ENCODE data around the gene FAM3B. TPM values are rescaled to one million over a fixed set of nuclear protein-coding genes. Genes with fewer than 3 reads are reported as not detected.

Gene FAM3B
- total and polyA plus RNA-seq, 2 experiments from 2014 or later: 2.5 to 3.6 TPM

DNA sequence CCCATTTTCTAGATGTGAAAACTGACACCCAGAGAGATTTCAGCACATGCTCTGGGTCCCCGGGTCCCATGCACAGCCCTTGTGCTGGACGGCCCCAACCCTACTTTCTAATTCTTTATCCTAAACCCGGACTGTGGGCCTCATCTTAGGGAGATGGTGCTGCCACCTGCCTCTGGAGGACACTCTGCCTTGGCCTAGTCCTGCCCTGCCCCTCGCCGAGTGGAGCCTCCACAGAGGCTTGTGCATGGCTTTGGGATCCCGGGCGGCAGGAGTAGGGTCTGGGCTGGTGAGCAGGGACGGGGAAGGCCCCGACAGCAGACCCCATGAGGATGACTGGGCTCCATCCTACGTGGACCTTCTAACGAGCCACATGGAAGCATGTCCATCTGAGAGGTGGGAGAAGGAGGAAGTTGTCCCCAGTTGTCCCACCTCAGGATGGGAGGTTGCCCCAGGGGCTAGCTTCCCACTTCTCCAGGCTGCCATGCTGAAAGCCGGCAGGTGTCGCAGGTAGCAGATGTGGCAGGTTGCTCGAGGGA is 57.6 kb downstream of the FAM3B start (continued):
- TF ChIP-seq, protein P1, sequence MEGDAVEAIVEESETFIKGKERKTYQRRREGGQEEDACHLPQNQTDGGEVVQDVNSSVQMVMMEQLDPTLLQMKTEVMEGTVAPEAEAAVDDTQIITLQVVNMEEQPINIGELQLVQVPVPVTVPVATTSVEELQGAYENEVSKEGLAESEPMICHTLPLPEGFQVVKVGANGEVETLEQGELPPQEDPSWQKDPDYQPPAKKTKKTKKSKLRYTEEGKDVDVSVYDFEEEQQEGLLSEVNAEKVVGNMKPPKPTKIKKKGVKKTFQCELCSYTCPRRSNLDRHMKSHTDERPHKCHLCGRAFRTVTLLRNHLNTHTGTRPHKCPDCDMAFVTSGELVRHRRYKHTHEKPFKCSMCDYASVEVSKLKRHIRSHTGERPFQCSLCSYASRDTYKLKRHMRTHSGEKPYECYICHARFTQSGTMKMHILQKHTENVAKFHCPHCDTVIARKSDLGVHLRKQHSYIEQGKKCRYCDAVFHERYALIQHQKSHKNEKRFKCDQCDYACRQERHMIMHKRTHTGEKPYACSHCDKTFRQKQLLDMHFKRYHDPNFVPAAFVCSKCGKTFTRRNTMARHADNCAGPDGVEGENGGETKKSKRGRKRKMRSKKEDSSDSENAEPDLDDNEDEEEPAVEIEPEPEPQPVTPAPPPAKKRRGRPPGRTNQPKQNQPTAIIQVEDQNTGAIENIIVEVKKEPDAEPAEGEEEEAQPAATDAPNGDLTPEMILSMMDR (conservative IDR thresholded peaks at IDR 0.05; ENCODE audit: low read depth in 2 of 2): no peak
- TF ChIP-seq CREB1 (CRISPR knock-in tag; IDR thresholded peaks at IDR 0.05; ENCODE audit: low read depth): no peak
- TF ChIP-seq EZH2 (IDR thresholded peaks at IDR 0.05; ENCODE audit: low read depth, unreplicated experiment): no peak
- no peak for TF ChIP-seq ZNF114 (CRISPR knock-in tag; IDR thresholded peaks at IDR 0.05)
- TF ChIP-seq NANOG (IDR thresholded peaks at IDR 0.05; ENCODE audit: borderline replicate concordance): no peak
- TF ChIP-seq, protein P2, sequence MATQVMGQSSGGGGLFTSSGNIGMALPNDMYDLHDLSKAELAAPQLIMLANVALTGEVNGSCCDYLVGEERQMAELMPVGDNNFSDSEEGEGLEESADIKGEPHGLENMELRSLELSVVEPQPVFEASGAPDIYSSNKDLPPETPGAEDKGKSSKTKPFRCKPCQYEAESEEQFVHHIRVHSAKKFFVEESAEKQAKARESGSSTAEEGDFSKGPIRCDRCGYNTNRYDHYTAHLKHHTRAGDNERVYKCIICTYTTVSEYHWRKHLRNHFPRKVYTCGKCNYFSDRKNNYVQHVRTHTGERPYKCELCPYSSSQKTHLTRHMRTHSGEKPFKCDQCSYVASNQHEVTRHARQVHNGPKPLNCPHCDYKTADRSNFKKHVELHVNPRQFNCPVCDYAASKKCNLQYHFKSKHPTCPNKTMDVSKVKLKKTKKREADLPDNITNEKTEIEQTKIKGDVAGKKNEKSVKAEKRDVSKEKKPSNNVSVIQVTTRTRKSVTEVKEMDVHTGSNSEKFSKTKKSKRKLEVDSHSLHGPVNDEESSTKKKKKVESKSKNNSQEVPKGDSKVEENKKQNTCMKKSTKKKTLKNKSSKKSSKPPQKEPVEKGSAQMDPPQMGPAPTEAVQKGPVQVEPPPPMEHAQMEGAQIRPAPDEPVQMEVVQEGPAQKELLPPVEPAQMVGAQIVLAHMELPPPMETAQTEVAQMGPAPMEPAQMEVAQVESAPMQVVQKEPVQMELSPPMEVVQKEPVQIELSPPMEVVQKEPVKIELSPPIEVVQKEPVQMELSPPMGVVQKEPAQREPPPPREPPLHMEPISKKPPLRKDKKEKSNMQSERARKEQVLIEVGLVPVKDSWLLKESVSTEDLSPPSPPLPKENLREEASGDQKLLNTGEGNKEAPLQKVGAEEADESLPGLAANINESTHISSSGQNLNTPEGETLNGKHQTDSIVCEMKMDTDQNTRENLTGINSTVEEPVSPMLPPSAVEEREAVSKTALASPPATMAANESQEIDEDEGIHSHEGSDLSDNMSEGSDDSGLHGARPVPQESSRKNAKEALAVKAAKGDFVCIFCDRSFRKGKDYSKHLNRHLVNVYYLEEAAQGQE (IDR thresholded peaks at IDR 0.05; ENCODE audit: unreplicated experiment): no peak
- no peak for TF ChIP-seq JUNB (IDR thresholded peaks at IDR 0.05; ENCODE audit: unreplicated experiment)

DNA sequence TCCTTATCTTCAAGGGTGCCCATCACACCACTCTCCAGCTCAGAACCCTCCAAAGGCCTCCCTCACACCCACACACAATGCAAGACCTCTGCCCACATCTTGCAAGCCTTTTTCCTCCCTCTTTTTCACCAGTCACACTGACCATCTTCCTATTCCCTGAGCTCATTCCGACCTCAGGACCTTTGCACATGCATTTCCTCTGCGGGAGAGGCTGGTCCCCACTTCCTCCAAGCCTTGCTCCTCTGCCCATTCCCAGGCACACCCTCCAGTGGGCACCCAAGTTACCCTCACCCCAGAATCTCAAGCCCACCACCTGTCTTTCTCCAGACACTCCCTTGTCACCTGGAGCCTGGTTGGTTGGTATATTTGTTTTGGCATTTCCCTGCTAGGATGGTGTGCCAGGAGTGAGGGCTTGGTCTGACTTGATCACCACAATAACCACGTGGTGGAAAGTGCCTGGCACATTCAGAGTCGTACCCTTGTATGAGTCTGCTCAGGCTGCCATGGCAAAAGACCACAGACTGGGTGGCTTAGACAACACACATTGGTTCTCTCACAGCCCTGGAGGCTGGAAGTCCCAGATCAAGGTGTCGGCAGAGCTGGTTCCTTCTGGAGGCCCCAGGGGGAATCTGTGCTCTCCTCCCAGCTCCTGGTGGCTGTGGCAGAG is 58.4 kb downstream of the FAM3B start:
- Mint-ChIP-seq H3K27ac (no peak overlapping the region), H3K4me1 (peaks cover 8% of the 10 kb centered on the region; the same call in 2 of the 3 replicates), H3K36me3 (ENCODE audit: low read depth) (no peaks in the 10 kb centered on the region), H3K27me3 (ENCODE audit: insufficient read depth, low read depth, poor library complexity) (peaks cover 6% of the 10 kb centered on the region), H3K9me3 (peaks cover 4% of the 10 kb centered on the region; the same call in 2 of the 3 replicates), H3K4me3 (no peak overlapping the region)
- H3K9me2 ChIP-seq (ENCODE audit: insufficient read depth): 0 out of 2 replicates have a peak, but pooled peaks cover 10% of the 10 kb centered on the region
- H4K20me1 ChIP-seq (replicated peaks; ENCODE audit: insufficient read depth): no peaks in the 10 kb centered on the region
- DNase-seq (ENCODE audit: low spot score) (no peak), ATAC-seq (no peak)
- H3K27me3 ChIP-seq (ENCODE audit: insufficient read depth): no peaks in the 10 kb centered on the region
- no peaks in the 10 kb centered on the region for H3K36me3 ChIP-seq (ENCODE audit: insufficient read depth)
- no peak overlapping the region for H3K27ac ChIP-seq (ENCODE audit: low read depth)
- H3K4me3 ChIP-seq: no peak overlapping the region
- H2AFZ ChIP-seq: no peak overlapping the region
- no peak overlapping the region for H3K4me2 ChIP-seq
- no peaks in the 10 kb centered on the region for H3F3A ChIP-seq (replicated peaks; ENCODE audit: low read depth)
- 0 out of 2 replicates have a peak, but pooled peaks cover 7% of the 10 kb centered on the region for H3K79me2 ChIP-seq (replicated peaks; ENCODE audit: insufficient read depth)
- H3K4me1 ChIP-seq (ENCODE audit: insufficient read depth): 0 out of 2 replicates have a peak, but pooled peaks cover 10% of the 10 kb centered on the region
- TF ChIP-seq, protein P3, sequence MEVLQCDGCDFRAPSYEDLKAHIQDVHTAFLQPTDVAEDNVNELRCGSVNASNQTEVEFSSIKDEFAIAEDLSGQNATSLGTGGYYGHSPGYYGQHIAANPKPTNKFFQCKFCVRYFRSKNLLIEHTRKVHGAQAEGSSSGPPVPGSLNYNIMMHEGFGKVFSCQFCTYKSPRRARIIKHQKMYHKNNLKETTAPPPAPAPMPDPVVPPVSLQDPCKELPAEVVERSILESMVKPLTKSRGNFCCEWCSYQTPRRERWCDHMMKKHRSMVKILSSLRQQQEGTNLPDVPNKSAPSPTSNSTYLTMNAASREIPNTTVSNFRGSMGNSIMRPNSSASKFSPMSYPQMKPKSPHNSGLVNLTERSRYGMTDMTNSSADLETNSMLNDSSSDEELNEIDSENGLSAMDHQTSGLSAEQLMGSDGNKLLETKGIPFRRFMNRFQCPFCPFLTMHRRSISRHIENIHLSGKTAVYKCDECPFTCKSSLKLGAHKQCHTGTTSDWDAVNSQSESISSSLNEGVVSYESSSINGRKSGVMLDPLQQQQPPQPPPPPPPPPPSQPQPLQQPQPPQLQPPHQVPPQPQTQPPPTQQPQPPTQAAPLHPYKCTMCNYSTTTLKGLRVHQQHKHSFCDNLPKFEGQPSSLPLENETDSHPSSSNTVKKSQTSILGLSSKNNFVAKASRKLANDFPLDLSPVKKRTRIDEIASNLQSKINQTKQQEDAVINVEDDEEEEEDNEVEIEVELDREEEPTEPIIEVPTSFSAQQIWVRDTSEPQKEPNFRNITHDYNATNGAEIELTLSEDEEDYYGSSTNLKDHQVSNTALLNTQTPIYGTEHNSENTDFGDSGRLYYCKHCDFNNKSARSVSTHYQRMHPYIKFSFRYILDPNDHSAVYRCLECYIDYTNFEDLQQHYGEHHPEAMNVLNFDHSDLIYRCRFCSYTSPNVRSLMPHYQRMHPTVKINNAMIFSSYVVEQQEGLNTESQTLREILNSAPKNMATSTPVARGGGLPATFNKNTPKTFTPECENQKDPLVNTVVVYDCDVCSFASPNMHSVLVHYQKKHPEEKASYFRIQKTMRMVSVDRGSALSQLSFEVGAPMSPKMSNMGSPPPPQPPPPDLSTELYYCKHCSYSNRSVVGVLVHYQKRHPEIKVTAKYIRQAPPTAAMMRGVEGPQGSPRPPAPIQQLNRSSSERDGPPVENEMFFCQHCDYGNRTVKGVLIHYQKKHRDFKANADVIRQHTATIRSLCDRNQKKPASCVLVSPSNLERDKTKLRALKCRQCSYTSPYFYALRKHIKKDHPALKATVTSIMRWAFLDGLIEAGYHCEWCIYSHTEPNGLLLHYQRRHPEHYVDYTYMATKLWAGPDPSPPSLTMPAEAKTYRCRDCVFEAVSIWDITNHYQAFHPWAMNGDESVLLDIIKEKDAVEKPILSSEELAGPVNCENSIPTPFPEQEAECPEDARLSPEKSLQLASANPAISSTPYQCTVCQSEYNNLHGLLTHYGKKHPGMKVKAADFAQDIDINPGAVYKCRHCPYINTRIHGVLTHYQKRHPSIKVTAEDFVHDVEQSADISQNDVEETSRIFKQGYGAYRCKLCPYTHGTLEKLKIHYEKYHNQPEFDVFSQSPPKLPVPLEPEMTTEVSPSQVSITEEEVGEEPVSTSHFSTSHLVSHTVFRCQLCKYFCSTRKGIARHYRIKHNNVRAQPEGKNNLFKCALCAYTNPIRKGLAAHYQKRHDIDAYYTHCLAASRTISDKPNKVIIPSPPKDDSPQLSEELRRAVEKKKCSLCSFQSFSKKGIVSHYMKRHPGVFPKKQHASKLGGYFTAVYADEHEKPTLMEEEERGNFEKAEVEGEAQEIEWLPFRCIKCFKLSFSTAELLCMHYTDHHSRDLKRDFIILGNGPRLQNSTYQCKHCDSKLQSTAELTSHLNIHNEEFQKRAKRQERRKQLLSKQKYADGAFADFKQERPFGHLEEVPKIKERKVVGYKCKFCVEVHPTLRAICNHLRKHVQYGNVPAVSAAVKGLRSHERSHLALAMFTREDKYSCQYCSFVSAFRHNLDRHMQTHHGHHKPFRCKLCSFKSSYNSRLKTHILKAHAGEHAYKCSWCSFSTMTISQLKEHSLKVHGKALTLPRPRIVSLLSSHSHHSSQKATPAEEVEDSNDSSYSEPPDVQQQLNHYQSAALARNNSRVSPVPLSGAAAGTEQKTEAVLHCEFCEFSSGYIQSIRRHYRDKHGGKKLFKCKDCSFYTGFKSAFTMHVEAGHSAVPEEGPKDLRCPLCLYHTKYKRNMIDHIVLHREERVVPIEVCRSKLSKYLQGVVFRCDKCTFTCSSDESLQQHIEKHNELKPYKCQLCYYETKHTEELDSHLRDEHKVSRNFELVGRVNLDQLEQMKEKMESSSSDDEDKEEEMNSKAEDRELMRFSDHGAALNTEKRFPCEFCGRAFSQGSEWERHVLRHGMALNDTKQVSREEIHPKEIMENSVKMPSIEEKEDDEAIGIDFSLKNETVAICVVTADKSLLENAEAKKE (CRISPR knock-in tag; IDR thresholded peaks at IDR 0.05): no peak
- TF ChIP-seq CREB1 (CRISPR knock-in tag; IDR thresholded peaks at IDR 0.05; ENCODE audit: low read depth) (no peak), EZH2phosphoT487 (IDR thresholded peaks at IDR 0.05; ENCODE audit: unreplicated experiment) (no peak), EZH2 (IDR thresholded peaks at IDR 0.05; ENCODE audit: low read depth, unreplicated experiment) (no peak), NANOG (IDR thresholded peaks at IDR 0.05; ENCODE audit: borderline replicate concordance) (no peak)

Data from GM23338 (cell line).